Natural killer cell (primary cell): ENCODE results near the gene SAA1. TPM values are rescaled to one million over a fixed set of nuclear protein-coding genes. Genes with fewer than 3 reads are reported as not detected.

Experiments used
- ATAC-seq, 3 donors: fragments of 150-1000 bp in 2 of 3; fragments of 200-7000 bp in 1 of 3; cut with Tn5 transposase; 1 replicate in 1 of 3; 2 replicates in 2 of 3; pipeline ENCODE4 v1.10.0; 2021; ENCODE audit warnings: mild to moderate bottlenecking in 2 of 3, moderate library complexity in 2 of 3
- DNase-seq, 2 donors: peaks; one replicate each; pipeline versions ENCODE4 v3.0.0 to v3.0.0-alpha.2; 2013 to 2021; ENCODE audit warnings: mixed read lengths in 1 of 2
- H3K27ac ChIP-seq: one replicate; pipeline ENCODE4 v1.5.1; 2013; ENCODE audit warnings: mild to moderate bottlenecking, low read length
- H3K27me3 ChIP-seq: one replicate; pipeline ENCODE4 v1.6.1; 2013; ENCODE audit warnings: low read length; ENCODE audit not compliant: control insufficient read depth, insufficient read depth
- H3K36me3 ChIP-seq: one replicate; pipeline ENCODE4 v1.6.1; 2013; ENCODE audit warnings: low read length; ENCODE audit not compliant: control insufficient read depth, insufficient read depth
- H3K4me1 ChIP-seq: one replicate; pipeline ENCODE4 v1.6.1; 2013; ENCODE audit warnings: low read length; ENCODE audit not compliant: control insufficient read depth, insufficient read depth
- H3K4me3 ChIP-seq: one replicate; pipeline ENCODE4 v1.5.1; 2013; ENCODE audit warnings: low read length
- H3K9me3 ChIP-seq: one replicate; pipeline ENCODE4 v1.6.1; 2013; ENCODE audit warnings: low read length; ENCODE audit not compliant: control insufficient read depth, insufficient read depth
- H3K27ac Mint-ChIP-seq, 2 donors: one replicate each; pipeline ENCODE4 v1.8.0; 2022; ENCODE audit warnings: mild to moderate bottlenecking in 2 of 2, mixed read lengths in 2 of 2, moderate library complexity in 1 of 2
- H3K27me3 Mint-ChIP-seq, 2 donors: one replicate each; pipeline ENCODE4 v1.8.0; 2022; ENCODE audit warnings: low read depth in 2 of 2, mixed read lengths in 2 of 2
- H3K36me3 Mint-ChIP-seq: one replicate; pipeline ENCODE4 v1.8.0; 2022; ENCODE audit warnings: mixed read lengths
- H3K4me1 Mint-ChIP-seq, 2 donors: one replicate each; pipeline ENCODE4 v1.8.0; 2022; ENCODE audit warnings: mixed read lengths in 2 of 2
- H3K4me3 Mint-ChIP-seq: one replicate; pipeline ENCODE4 v1.8.0; 2022; ENCODE audit warnings: mild to moderate bottlenecking, moderate library complexity, mixed read lengths
- H3K9me3 Mint-ChIP-seq, 2 donors: one replicate each; pipeline ENCODE4 v1.8.0; 2022; ENCODE audit warnings: mixed read lengths in 2 of 2
- CTCF ChIP-seq: fragments of 200-600 bp; IDR thresholded peaks from one replicate; pipeline ENCODE4 v1.8.0; 2022; ENCODE audit warnings: antibody characterized with exemption
- WGBS: methylation state at CpG from one replicate; pipeline ENCODE4 v1.1.7; 2013; ENCODE audit warnings: missing lambda C conversion rate; ENCODE audit not compliant: insufficient coverage; 5-methylcytosine and 5-hydroxymethylcytosine counted together
- intact Hi-C: fragments of 100-400 bp; cut with micrococcal nuclease; formaldehyde crosslinking; loops from one replicate; pipeline ENCODE4 v1.14.2; 2022
- total RNA-seq, 4 donors: library from RNA; stranded (reverse); fragments of 120-200 nt in 1 of 4; gene quantifications; one replicate each; pipeline versions ENCODE4 v1.2.3 to v1.2.4, GENCODE V29; 2013 to 2022

The SAA1 gene
- total RNA-seq, 3 donors from 2014 or later (not counting 1 experiment from before 2014, with no cell fraction given), result not detected

- no peaks in the 10 kb centered on the region for H3K9me3 ChIP-seq
- H3K4me3 ChIP-seq, result no peak overlapping the region
- no peak overlapping the region for H3K27ac ChIP-seq
- H3K4me1 ChIP-seq, result no peaks in the 10 kb centered on the region
- peaks cover 63% of the 10 kb centered on the region for H3K36me3 ChIP-seq
- Mint-ChIP-seq H3K27me3 (no peaks in the 10 kb centered on the region), H3K9me3 (no peaks in the 10 kb centered on the region), H3K36me3 (peaks cover 56% of the 10 kb centered on the region), H3K4me1 (no peaks in the 10 kb centered on the region), H3K27ac (no peak overlapping the region), H3K4me3 (no peak overlapping the region)
- ATAC-seq (no peak), DNase-seq (no peak)
- WGBS, result 98% methylated on average over 2 of the region's 2 CpGs
- no peaks in the 10 kb centered on the region for H3K27me3 ChIP-seq
- intact Hi-C loops, result no loop called here
- TF ChIP-seq CTCF, result no peak
Measured at GRCh38 chr11:18295316-18295715, 29.3 kb downstream of the SAA1 start.

- no peak for DNase-seq
- H3K4me1 ChIP-seq, result no peaks in the 10 kb centered on the region
- Mint-ChIP-seq H3K27me3 (no peaks in the 10 kb centered on the region), H3K27ac (no peak overlapping the region), H3K36me3 (peaks cover 34% of the 10 kb centered on the region), H3K4me3 (no peak overlapping the region), H3K9me3 (no peaks in the 10 kb centered on the region), H3K4me1 (no peaks in the 10 kb centered on the region)
- ATAC-seq, result no peak
- no peak for TF ChIP-seq CTCF
- H3K27me3 ChIP-seq, result no peaks in the 10 kb centered on the region
- no peaks in the 10 kb centered on the region for H3K9me3 ChIP-seq
- no peak overlapping the region for H3K27ac ChIP-seq
- H3K36me3 ChIP-seq, result peaks cover 74% of the 10 kb centered on the region
- intact Hi-C loops, result no loop called here
- H3K4me3 ChIP-seq, result no peak overlapping the region
Measured at GRCh38 chr11:18299721-18300120, 33.7 kb downstream of the SAA1 start.

- Histone ChIP-seq H3K4me3 (no peak overlapping the region), H3K4me1 (no peaks in the 10 kb centered on the region), H3K27ac (no peak overlapping the region), H3K9me3 (no peaks in the 10 kb centered on the region), H3K27me3 (no peaks in the 10 kb centered on the region), H3K36me3 (peaks cover 83% of the 10 kb centered on the region)
- no peaks in the 10 kb centered on the region for H3K4me1 Mint-ChIP-seq
- TF ChIP-seq CTCF, result no peak
- H3K36me3 Mint-ChIP-seq, result peaks cover 18% of the 10 kb centered on the region
- intact Hi-C loops, result no loop called here
- H3K27ac Mint-ChIP-seq, result no peak overlapping the region
- H3K27me3 Mint-ChIP-seq, result no peaks in the 10 kb centered on the region
- H3K4me3 Mint-ChIP-seq, result no peak overlapping the region
- DNase-seq (no peak), ATAC-seq (no peak)
- H3K9me3 Mint-ChIP-seq, result no peaks in the 10 kb centered on the region
Measured at GRCh38 chr11:18304745-18305144, 38.7 kb downstream of the SAA1 start.

GRCh38 chr11:18307461-18308139, 41.5 kb downstream of the SAA1 start:
- Mint-ChIP-seq H3K4me3 (no peak overlapping the region), H3K9me3 (no peaks in the 10 kb centered on the region), H3K27ac (no peak overlapping the region), H3K27me3 (no peaks in the 10 kb centered on the region), H3K36me3 (peaks cover 14% of the 10 kb centered on the region), H3K4me1 (no peaks in the 10 kb centered on the region)
- Histone ChIP-seq H3K27me3 (no peaks in the 10 kb centered on the region), H3K36me3 (peaks cover 83% of the 10 kb centered on the region), H3K4me1 (no peaks in the 10 kb centered on the region), H3K9me3 (no peaks in the 10 kb centered on the region), H3K4me3 (no peak overlapping the region), H3K27ac (no peak overlapping the region)
- TF ChIP-seq CTCF, result no peak
- ATAC-seq, result no peak
- DNase-seq, result no peak
- intact Hi-C loops, result no loop called here
- WGBS, result 86% methylated on average over 1 of the region's 2 CpGs
